NCI-H748 treated with DMSO at 0.1 percent for 48 hours (cell line): Measurements from ENCODE around the gene DEGS1.

ENCODE experiments used
- DNase-seq: peaks from one replicate; lab custom pipeline; 2025; lab: John Stamatoyannopoulos, UW

DEGS1 gene

GRCh38 chr1:224182866-224183590 lies at the start of gene DEGS1:
TSS of gene DEGS1 (plus strand) at chr1:224183240. CDS start at chr1:224183337, 97 bp downstream.
- peak; percentile 34 for DNase-seq

GRCh38 chr1:224133741-224134299 lies 49.2 kb upstream of the DEGS1 start:
- no peak for DNase-seq

GRCh38 chr1:224137518-224137917 lies 45.5 kb upstream of the DEGS1 start:
- DNase-seq = no peak

GRCh38 chr1:224138198-224138597 lies 44.8 kb upstream of the DEGS1 start:
- DNase-seq = no peak

GRCh38 chr1:224141693-224142092 lies 41.3 kb upstream of the DEGS1 start:
- no peak for DNase-seq

GRCh38 chr1:224149709-224150108 lies 33.3 kb upstream of the DEGS1 start:
- DNase-seq = no peak

GRCh38 chr1:224151117-224151516 lies 31.9 kb upstream of the DEGS1 start:
- no peak for DNase-seq

- no peak for DNase-seq
These were observed 25.7 kb upstream of the DEGS1 start for GRCh38 chr1:224157316-224157715.

- no peak for DNase-seq
These were observed 23.5 kb upstream of the DEGS1 start for GRCh38 chr1:224159541-224159940.

GRCh38 chr1:224160171-224160682 lies 22.8 kb upstream of the DEGS1 start:
- no peak for DNase-seq

- DNase-seq = no peak
These were observed 20.3 kb upstream of the DEGS1 start for GRCh38 chr1:224162768-224163167.

- DNase-seq = no peak
These were observed 19.7 kb upstream of the DEGS1 start for GRCh38 chr1:224163311-224163710.

- DNase-seq = no peak
These were observed 14.1 kb upstream of the DEGS1 start for GRCh38 chr1:224168859-224169380.

- DNase-seq = no peak
These were observed 13.2 kb upstream of the DEGS1 start for GRCh38 chr1:224169718-224170270.

- no peak for DNase-seq
These were observed 12.7 kb upstream of the DEGS1 start for GRCh38 chr1:224170343-224170742.

- DNase-seq = no peak
These were observed 12.1 kb upstream of the DEGS1 start for GRCh38 chr1:224170748-224171478.

GRCh38 chr1:224172229-224172628 lies 10.8 kb upstream of the DEGS1 start:
- no peak for DNase-seq

- no peak for DNase-seq
These were observed 9.5 kb upstream of the DEGS1 start for GRCh38 chr1:224173523-224173922.

GRCh38 chr1:224175617-224176016 lies 7.4 kb upstream of the DEGS1 start:
- DNase-seq = no peak

GRCh38 chr1:224177356-224177999 lies 5.6 kb upstream of the DEGS1 start:
- DNase-seq = no peak

- no peak for DNase-seq
These were observed 4.1 kb upstream of the DEGS1 start for GRCh38 chr1:224178894-224179293.
